GM18951 (cell line): Measurements from ENCODE around the gene HTRA1.

Experiments used
- POLR2A ChIP-seq: IDR thresholded peaks from 4 replicates; pipeline ENCODE4 v1.6.1; 2011; ENCODE audit warnings: mild to moderate bottlenecking; ENCODE audit not compliant: insufficient read length, insufficient read depth; ENCODE audit errors: extremely low read depth
- in situ Hi-C: fragments of 300-500 bp; cut with MboI; formaldehyde crosslinking; loops from one replicate; pipeline ENCODE4 v1.12.0; 2022; ENCODE audit warnings: low sequenced_read_pairs, mixed read lengths, inconsistent platforms; ENCODE audit not compliant: unreplicated experiment

The HTRA1 gene

GRCh38 chr10:122469848-122470247, 8.5 kb downstream of the HTRA1 start:
- in situ Hi-C loops: no loop called here
- no peak for TF ChIP-seq POLR2A

GRCh38 chr10:122471531-122472177, 10.3 kb downstream of the HTRA1 start:
- TF ChIP-seq POLR2A: no peak
- in situ Hi-C loops: no loop called here

GRCh38 chr10:122473116-122473515, 11.8 kb downstream of the HTRA1 start:
- in situ Hi-C loops: no loop called here
- TF ChIP-seq POLR2A: no peak

GRCh38 chr10:122474131-122474818, 12.9 kb downstream of the HTRA1 start:
- in situ Hi-C loops: no loop called here
- no peak for TF ChIP-seq POLR2A

- TF ChIP-seq POLR2A: no peak
- in situ Hi-C loops: no loop called here
Measured at GRCh38 chr10:122475100-122475499, 13.7 kb downstream of the HTRA1 start.

GRCh38 chr10:122475591-122476332, 14.4 kb downstream of the HTRA1 start:
- in situ Hi-C loops: no loop called here
- TF ChIP-seq POLR2A: no peak

GRCh38 chr10:122476333-122476695, 15.0 kb downstream of the HTRA1 start:
- no peak for TF ChIP-seq POLR2A
- in situ Hi-C loops: no loop called here

- no peak for TF ChIP-seq POLR2A
Measured at GRCh38 chr10:122477436-122477835, 16.1 kb downstream of the HTRA1 start.

GRCh38 chr10:122478971-122479370, 17.6 kb downstream of the HTRA1 start:
- TF ChIP-seq POLR2A: no peak

More at GRCh38 chr10:122477436-122477835, 16.1 kb downstream of the HTRA1 start:
- in situ Hi-C loops: no loop called here

GRCh38 chr10:122480146-122480833, 18.9 kb downstream of the HTRA1 start:
- no peak for TF ChIP-seq POLR2A

More at GRCh38 chr10:122478971-122479370, 17.6 kb downstream of the HTRA1 start:
- in situ Hi-C loops: no loop called here

GRCh38 chr10:122481296-122482056, 20.1 kb downstream of the HTRA1 start:
- in situ Hi-C loops: no loop called here
- TF ChIP-seq POLR2A: no peak

More at GRCh38 chr10:122480146-122480833, 18.9 kb downstream of the HTRA1 start:
- in situ Hi-C loops: no loop called here

- in situ Hi-C loops: no loop called here
- TF ChIP-seq POLR2A: no peak
Measured at GRCh38 chr10:122484276-122485060, 23.1 kb downstream of the HTRA1 start.
